Activated naive CD4-positive, alpha-beta T cell treated with anti-CD3 and anti-CD28 coated beads, Interleukin-2, amount 10 ng/mL, durations not matched to agents 7 days and 5 days (primary cell): ENCODE measurements around the gene AIP.

ENCODE experiments used
- CTCF ChIA-PET: fragments of 350-600 bp; sonication (Branson Sonifier 250); formaldehyde crosslinking; loops from one replicate; lab custom pipeline; 2021; ENCODE audit warnings: antibody characterized with exemption; lab: Charles Lee
- DNase-seq: peaks from one replicate; pipeline ENCODE4 v3.0.0-alpha.2; 2020
- H3K27ac Mint-ChIP-seq: one replicate; pipeline ENCODE4 v1.8.0; 2021; ENCODE audit warnings: mild to moderate bottlenecking, moderate library complexity, mixed read lengths
- H3K27me3 Mint-ChIP-seq: one replicate; pipeline ENCODE4 v1.8.0; 2021; ENCODE audit warnings: mild to moderate bottlenecking, mixed read lengths
- H3K36me3 Mint-ChIP-seq: one replicate; pipeline ENCODE4 v1.8.0; 2021; ENCODE audit warnings: mixed read lengths
- H3K4me1 Mint-ChIP-seq: one replicate; pipeline ENCODE4 v1.8.0; 2021; ENCODE audit warnings: mixed read lengths
- H3K4me3 Mint-ChIP-seq: one replicate; pipeline ENCODE4 v1.8.0; 2021; ENCODE audit warnings: mild to moderate bottlenecking, moderate library complexity, mixed read lengths
- H3K9me3 Mint-ChIP-seq: one replicate; pipeline ENCODE4 v1.8.0; 2021; ENCODE audit warnings: mixed read lengths

Gene AIP

DNA sequence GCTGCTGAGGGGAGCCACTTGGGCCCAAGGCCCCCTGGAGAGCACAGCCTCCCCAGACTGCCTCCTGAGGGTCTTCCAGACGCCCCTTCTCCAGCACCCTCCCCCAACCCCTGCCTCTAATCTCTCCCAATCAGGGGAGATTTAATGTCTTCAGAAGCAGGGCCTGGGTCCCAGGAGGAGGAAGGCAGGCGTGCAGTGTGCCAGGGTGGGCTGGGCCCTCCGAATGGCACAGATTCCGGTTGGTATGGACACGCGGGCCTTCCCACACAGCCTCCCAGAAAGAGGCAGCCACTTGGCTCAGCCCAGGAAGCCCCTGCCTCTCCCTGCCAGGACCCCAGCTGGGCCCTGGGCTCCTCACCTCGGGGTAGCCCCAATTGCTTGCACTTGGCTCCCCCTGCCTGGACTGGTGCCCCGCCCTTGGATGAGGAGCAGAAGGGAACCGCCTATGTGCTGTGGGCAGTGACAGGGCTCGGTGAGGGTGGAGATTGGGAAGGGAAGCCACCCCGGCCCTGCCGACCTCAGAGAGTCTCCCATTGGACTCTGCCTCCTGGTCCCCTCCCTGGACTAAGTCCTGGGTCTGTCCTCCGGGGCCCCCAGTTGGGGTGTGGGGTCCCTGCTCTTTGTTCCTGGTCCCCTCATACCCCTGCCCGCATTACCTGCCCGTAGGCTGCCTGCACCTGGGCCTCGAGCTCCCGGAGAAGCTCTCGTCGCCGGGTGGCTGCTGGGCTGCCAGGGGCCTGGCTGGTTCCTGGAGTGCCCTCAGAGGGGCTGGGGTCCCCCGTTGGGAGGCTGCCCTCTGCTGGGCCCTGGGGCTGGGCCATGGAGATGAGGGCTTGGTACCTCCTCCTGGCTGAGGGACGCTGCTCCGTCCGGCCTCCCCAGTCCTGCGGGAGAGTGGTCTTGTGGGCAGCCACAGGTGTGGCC, 41.0 kb downstream of the AIP start:
- DNase-seq: no peak
- Mint-ChIP-seq H3K9me3 (no peaks in the 10 kb centered on the region), H3K27ac (no peak overlapping the region), H3K36me3 (no peaks in the 10 kb centered on the region), H3K4me1 (no peaks in the 10 kb centered on the region), H3K27me3 (peaks cover 21% of the 10 kb centered on the region), H3K4me3 (no peak overlapping the region)
- CTCF ChIA-PET: no interaction called here

DNA sequence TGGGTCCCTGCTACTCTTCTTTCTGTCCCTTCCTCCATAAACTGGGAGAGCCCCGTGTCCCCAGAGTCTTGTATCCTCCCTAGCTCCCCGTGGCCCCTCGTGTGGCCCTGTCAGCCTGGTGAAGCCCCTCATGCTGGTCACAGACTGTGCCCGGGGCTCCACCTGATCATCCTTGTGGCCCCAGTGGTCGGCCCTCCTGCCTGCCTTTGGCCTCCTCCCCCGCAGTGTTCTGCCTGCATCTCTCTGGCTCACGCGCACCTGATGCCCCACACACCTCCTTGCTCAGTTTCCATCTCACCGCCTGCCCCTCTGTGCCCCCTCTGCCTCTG, 41.6 kb downstream of the AIP start:
- no peak for DNase-seq
- Mint-ChIP-seq H3K36me3 (no peaks in the 10 kb centered on the region), H3K27ac (no peak overlapping the region), H3K4me3 (no peak overlapping the region), H3K4me1 (no peaks in the 10 kb centered on the region), H3K9me3 (no peaks in the 10 kb centered on the region), H3K27me3 (peaks cover 18% of the 10 kb centered on the region)
- CTCF ChIA-PET: no interaction called here

DNA sequence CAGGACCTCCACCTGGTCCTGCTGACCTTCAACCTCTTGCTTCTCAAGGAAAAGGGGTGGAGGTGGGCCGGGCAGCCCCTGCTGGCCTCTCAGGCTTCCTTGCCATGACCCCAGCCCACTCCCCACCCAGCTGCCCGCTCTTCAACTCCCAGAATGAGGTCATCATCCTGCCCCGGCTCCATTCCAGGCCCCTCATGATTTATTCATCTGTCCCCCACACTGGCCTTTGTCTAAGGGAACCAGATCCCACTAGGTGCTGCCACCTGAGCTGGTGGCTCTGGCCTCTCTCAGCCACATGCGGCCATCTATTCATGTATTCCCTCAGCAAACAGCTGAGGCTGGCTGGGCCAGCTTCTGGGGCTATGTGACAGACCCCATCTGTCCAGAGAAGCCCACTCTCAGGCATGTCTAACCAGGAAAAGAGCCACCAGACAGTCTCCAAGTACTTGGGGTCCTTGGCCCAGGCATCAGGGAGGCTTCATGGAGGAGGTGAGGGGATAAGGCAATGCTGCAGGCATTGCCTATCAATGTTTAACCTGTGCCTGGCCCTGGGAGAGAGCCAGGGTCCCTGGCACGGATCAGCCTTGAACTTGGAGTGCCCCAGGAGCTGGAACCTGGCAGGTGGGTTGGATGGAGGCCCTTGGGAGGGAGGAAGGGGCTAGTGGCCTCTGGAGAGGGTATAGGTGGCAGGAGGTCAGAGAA, 42.6 kb downstream of the AIP start:
- no peaks in the 10 kb centered on the region for H3K9me3 Mint-ChIP-seq
- CTCF ChIA-PET: no interaction called here
- H3K4me3 Mint-ChIP-seq: no peak overlapping the region
- peaks cover 18% of the 10 kb centered on the region for H3K27me3 Mint-ChIP-seq
- H3K36me3 Mint-ChIP-seq: no peaks in the 10 kb centered on the region
- no peak for DNase-seq
- no peak overlapping the region for H3K27ac Mint-ChIP-seq
- H3K4me1 Mint-ChIP-seq: no peaks in the 10 kb centered on the region

DNA sequence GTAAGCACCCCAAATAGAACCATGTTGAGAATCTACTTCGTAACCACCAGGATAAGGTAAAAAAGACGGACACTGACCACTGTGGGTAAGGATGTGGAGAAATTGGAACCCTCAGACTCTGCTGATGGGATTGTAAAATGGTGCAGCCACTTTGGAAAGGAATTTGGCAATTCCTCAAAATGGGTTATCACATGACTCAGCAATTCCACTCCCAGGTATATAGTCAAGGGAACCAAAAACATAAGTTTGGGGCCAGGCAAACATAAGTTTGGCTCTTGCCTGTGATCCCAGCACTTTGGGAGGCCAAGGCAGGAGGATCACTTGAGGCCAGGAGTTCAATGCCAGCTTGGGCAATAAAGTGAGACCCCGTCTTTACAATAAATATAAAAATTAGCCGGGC, 45.5 kb downstream of the AIP start:
- Mint-ChIP-seq H3K4me3 (no peak overlapping the region), H3K9me3 (peaks cover 2% of the 10 kb centered on the region), H3K27ac (no peak overlapping the region), H3K27me3 (peaks cover 13% of the 10 kb centered on the region), H3K36me3 (no peaks in the 10 kb centered on the region), H3K4me1 (no peaks in the 10 kb centered on the region)
- no peak for DNase-seq
- CTCF ChIA-PET: no interaction called here

DNA sequence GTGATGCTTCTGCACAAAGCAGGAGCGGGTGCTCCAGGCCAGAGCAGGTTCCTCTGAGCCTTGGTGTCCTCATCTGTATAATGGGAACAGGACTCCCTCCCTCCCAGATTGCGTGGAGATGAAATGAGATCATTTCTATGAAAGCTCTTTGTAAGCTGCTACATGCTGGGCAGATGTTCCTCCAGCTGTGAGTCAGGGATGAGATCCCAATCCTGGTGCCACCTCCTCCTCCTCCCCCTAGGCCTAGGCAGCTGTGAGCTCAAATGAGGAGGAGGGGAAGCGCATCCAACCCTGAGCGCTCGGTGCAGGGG, 47.4 kb downstream of the AIP start:
- Mint-ChIP-seq H3K36me3 (peaks cover 7% of the 10 kb centered on the region), H3K4me3 (no peak overlapping the region), H3K27me3 (peaks cover 16% of the 10 kb centered on the region), H3K4me1 (no peaks in the 10 kb centered on the region), H3K27ac (no peak overlapping the region), H3K9me3 (peaks cover 14% of the 10 kb centered on the region)
- CTCF ChIA-PET: no interaction called here
- no peak for DNase-seq

DNA sequence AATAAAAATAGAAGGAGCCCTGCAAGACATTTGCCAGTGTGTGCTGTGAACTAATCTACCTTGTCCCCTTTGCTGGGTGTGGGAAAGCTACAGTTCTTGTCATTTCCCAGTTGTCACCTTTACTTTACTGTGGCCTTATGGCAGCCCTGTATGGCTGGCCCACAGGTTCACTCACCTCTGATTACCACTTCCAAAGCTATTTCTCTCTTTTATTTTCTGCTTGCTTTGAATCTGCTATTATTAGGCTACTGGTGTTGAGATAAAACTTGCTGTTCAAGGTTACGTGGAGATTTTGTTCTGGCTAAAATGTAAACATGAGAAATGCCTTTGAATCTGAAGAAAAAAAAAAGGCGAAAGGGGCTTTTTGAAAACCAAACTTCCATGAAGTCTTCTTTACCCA, 50.1 kb downstream of the AIP start:
- no peak for DNase-seq
- CTCF ChIA-PET: interaction anchor here (0.6 kb wide), 1 partner anchor 601 kb away, joined by 7 read pairs; no protein-coding TSS in a partner anchor
- no peaks in the 10 kb centered on the region for H3K4me1 Mint-ChIP-seq
- H3K9me3 Mint-ChIP-seq: peaks cover 19% of the 10 kb centered on the region
- H3K36me3 Mint-ChIP-seq: peaks cover 7% of the 10 kb centered on the region
- H3K27ac Mint-ChIP-seq: no peak overlapping the region
- peaks cover 7% of the 10 kb centered on the region for H3K27me3 Mint-ChIP-seq
- H3K4me3 Mint-ChIP-seq: no peak overlapping the region

DNA sequence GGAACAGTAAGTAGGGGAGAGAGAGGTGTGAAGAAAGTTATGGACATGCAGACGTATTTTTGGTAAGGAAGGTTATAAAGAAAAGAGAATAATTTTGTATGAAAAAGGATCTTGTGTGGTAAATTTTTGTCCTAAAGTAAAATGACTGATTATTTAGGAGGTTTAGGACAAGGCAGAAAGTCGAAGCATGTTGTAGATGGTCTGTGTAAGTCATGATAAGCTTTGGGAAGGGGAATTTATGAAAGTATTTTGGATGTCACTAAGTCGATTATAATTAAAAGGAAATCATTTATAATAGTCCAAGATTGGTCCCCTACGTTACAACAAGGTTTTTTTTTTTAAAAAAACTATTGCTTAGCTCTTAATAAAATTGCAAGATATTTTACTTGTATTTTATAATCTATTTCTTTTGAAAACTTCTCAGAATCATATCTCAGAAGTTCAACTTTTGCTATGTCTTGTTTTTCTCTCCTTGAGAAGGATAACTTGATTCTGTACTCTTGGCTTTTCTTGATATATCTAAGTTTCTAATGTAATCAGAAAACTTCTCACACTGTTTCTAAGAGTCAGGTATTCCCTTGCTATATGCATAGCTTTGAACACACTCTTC, 51.3 kb downstream of the AIP start:
- Mint-ChIP-seq H3K4me3 (no peak overlapping the region), H3K36me3 (peaks cover 7% of the 10 kb centered on the region), H3K27me3 (peaks cover 3% of the 10 kb centered on the region), H3K9me3 (peaks cover 19% of the 10 kb centered on the region), H3K27ac (no peak overlapping the region), H3K4me1 (no peaks in the 10 kb centered on the region)
- CTCF ChIA-PET: no interaction called here
- DNase-seq: no peak

DNA sequence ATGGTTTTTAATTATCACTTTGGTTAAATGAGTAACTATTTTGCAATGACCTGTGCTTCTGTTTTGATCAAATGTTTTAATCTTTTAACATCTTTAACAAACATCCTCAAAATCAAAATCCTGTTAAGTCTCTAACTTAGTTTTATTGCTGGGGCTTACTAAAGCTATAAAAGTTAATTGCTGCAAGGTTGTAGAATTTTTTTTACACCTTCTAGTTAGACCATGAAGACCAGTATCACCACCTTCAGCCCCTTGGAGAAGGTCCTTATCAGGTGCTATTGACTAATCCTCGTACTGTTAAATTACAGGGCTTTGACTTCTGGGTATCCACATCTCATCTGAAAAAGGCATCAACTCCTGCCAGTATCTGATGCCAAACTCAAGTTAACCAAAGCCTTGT, 52.7 kb downstream of the AIP start:
- Mint-ChIP-seq H3K9me3 (peaks cover 19% of the 10 kb centered on the region), H3K27me3 (peaks cover 3% of the 10 kb centered on the region), H3K27ac (no peak overlapping the region), H3K36me3 (peaks cover 7% of the 10 kb centered on the region), H3K4me1 (no peaks in the 10 kb centered on the region), H3K4me3 (no peak overlapping the region)
- DNase-seq: no peak
- CTCF ChIA-PET: no interaction called here

DNA sequence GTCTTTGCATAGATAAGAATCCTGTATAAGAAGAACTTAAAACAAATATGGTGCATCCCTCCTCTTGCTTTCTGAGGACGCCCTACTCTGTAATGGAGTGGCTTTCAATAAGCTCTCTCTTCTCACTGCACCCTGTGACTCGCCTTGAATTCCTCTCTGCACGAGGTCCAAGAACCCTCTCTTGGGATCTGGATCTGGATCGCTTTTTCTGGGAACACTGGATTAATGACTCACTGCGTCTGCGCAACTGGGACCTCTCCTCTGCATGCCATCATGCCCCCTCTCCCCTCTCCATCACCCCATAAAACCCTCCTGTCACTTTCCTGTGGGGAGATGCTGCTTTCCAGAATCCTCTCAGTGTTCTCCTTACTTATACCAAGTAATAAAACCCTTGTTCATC, 55.5 kb downstream of the AIP start:
- Mint-ChIP-seq H3K36me3 (peaks cover 7% of the 10 kb centered on the region), H3K27ac (no peak overlapping the region), H3K27me3 (peaks cover 4% of the 10 kb centered on the region), H3K9me3 (peaks cover 17% of the 10 kb centered on the region), H3K4me3 (no peak overlapping the region), H3K4me1 (no peaks in the 10 kb centered on the region)
- CTCF ChIA-PET: no interaction called here
- DNase-seq: no peak

DNA sequence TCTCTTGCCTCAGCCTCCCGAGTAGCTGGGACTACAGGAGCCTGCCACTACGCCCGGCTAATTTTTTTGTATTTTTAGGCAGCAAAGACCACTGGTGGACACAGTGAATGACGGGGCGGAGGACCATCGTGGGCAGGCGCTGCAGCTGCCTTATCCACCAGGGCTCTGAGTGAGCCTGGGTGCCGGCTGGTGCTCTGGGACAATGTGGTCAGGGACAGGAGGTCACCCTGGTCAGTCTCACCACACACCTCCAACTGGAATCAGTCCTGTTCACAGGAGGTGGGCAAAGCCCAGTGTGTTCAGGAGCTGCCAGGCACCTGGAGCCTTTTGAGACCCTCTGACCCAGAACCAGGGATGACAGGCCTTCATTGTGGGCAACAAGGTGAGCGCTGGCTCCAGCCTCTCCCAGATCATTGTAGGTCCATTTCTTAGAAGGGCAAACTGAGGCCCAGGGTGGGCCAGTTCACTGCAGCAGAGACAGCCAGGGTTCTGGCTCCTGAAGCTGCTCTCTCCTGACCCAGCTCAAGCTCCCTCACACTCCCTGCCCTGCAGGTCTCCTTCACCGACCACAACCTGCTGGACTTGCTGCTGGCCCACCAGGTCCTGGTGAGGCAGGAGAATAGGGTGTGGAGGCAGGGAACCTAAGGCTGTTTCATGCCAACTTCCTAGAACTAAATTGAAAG, 56.1 kb downstream of the AIP start:
- H3K27ac Mint-ChIP-seq: no peak overlapping the region

DNA sequence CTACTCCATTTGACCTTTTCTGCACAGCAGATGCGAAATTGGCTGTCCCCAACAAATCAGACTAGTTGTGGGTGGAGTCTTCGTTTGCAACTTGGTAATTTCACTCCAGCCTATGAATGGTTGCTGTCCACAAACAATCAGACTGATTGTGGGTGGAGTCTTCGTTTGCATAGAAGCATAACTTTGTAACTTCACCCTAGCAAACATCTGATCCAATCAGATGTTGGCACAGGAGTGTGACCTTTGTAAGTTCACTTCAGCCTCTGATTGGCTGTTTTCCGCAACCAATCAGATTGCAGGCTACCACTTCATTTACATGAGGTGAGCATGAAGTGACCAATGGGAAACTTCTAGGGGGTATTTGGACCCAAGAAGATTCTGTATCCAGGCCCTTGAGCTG, 56.7 kb downstream of the AIP start:
- H3K4me3 Mint-ChIP-seq: no peak overlapping the region
- no peak for DNase-seq
- H3K9me3 Mint-ChIP-seq: peaks cover 8% of the 10 kb centered on the region
- CTCF ChIA-PET: no interaction called here
- H3K4me1 Mint-ChIP-seq: no peaks in the 10 kb centered on the region
- peaks cover 12% of the 10 kb centered on the region for H3K27me3 Mint-ChIP-seq
- H3K36me3 Mint-ChIP-seq: peaks cover 1% of the 10 kb centered on the region
- H3K27ac Mint-ChIP-seq: no peak overlapping the region

More for the DNA sequence above, 56.1 kb downstream of the AIP start:
- Mint-ChIP-seq H3K4me3 (no peak overlapping the region), H3K9me3 (peaks cover 12% of the 10 kb centered on the region), H3K27me3 (peaks cover 6% of the 10 kb centered on the region), H3K4me1 (no peaks in the 10 kb centered on the region), H3K36me3 (peaks cover 5% of the 10 kb centered on the region)
- CTCF ChIA-PET: no interaction called here
- no peak for DNase-seq
